DND-41 (cell line): Measurements from ENCODE around the gene GABBR2.
"Not testable (repeated sequence)": the region's sequence is repeated elsewhere in the genome, so short reads cannot be mapped to it uniquely, and the experiment has no call there.

Experiments
- CTCF ChIP-seq: IDR thresholded peaks from 2 replicates; pipeline ENCODE4 v1.5.1; 2012; ENCODE audit warnings: borderline replicate concordance, low read length, moderate library complexity, mild to moderate bottlenecking; ENCODE audit not compliant: poor library complexity, severe bottlenecking; ENCODE audit errors: extremely low read depth
- EZH2 ChIP-seq: IDR thresholded peaks from 3 replicates; pipeline ENCODE4 v1.6.1; 2012; ENCODE audit warnings: borderline replicate concordance, low read depth, mild to moderate bottlenecking, moderate library complexity, low read length, inconsistent platforms; ENCODE audit not compliant: severe bottlenecking

- not testable (repeated sequence) for TF ChIP-seq CTCF, EZH2
Measured at GRCh38 chr9:98508217-98508919, 200.4 kb downstream of the GABBR2 start.
